Measurements from ENCODE around the gene FZD7. TPM values are rescaled to one million over a fixed set of nuclear protein-coding genes. Genes with fewer than 3 reads are reported as not detected.

FZD7 gene
- total and polyA plus RNA-seq, 11 donors: 1.7 to 42.0 (median 19.3) TPM

GRCh38 chr2:202084265-202084664 is 50.6 kb downstream of the FZD7 start:
- Histone ChIP-seq H3K27ac (no peak overlapping the region), H3K4me3 (no peak overlapping the region), H3K27me3 (no peaks in the 10 kb centered on the region), H3K36me3 (no peaks in the 10 kb centered on the region), H3K4me1 (no peaks in the 10 kb centered on the region), H3K9me3 (peaks cover 0 to 6% (median 0%) of the 10 kb centered on the region in 12 donors)
- intact Hi-C loops (cut with DNase I): no loop called here
- TF ChIP-seq CTCF (IDR thresholded peaks at IDR 0.05) (no peak), POLR2A (IDR thresholded peaks at IDR 0.05) (no peak)
- ATAC-seq: no peak
- WGBS, 4 donors: 44 to 57% (median 49%) methylated on average over 6 of the region's 6 CpGs
- DNase-seq: no peak

Other genes starting within 250 kb of the FZD7 start
- gene CDK15, start 227.3 kb upstream of the FZD7 start, total RNA-seq: under 1 TPM in 6 of 9 donors, not detected in 3; 0.07 to 0.50 (median 0.21) TPM
- under 1 TPM; 0.08 to 0.18 TPM for gene CDK15, start 227.3 kb upstream of the FZD7 start, polyA plus RNA-seq
- gene KIAA2012, start 39.4 kb downstream of the FZD7 start, total RNA-seq: under 1 TPM in 1 of 9 donors, not detected in 8; 0.08 TPM
- gene KIAA2012, start 39.4 kb downstream of the FZD7 start, polyA plus RNA-seq: not detected
- gene SUMO1, start 204.7 kb downstream of the FZD7 start, total RNA-seq: 10 to 100 TPM; 43.5 to 75.2 (median 65.3) TPM
- gene SUMO1, start 204.7 kb downstream of the FZD7 start, polyA plus RNA-seq: 10 to 100 TPM; 63.8 to 87.9 TPM
- 10 to 100 TPM; 12.9 to 26.6 (median 21.3) TPM for gene NOP58, start 231.9 kb downstream of the FZD7 start, total RNA-seq
- 10 to 100 TPM; 24.3 to 32.6 TPM for gene NOP58, start 231.9 kb downstream of the FZD7 start, polyA plus RNA-seq